Measurements from ENCODE around the gene DDIT3. TPM values are rescaled to one million over a fixed set of nuclear protein-coding genes. Genes with fewer than 3 reads are reported as not detected.

DDIT3 gene
- total and polyA plus RNA-seq, 2 of the 8 experiments (the other 6 are each of a cell fraction or from before 2014, with no cell fraction given) = 4.9 to 5.7 TPM

GRCh38 chr12:57529831-57530230, 9.5 kb upstream of the DDIT3 start:
- Histone ChIP-seq H3K79me1 (ENCODE audit: low read depth, low read length) (no peaks in the 10 kb centered on the region; the same call in 1 of the 2 replicates), H3K36me3 (ENCODE audit: control insufficient read depth in 2 of 4, insufficient read depth in 4 of 4, low read length in 3 of 4) (peaks cover 14 to 74% (median 45%) of the 10 kb centered on the region in 4 experiments; a peak in 7 of 8 replicates), H3K56ac (replicated peaks; ENCODE audit: insufficient read length, low read depth, low read length) (no peak overlapping the region), H2AK5ac (ENCODE audit: low read depth, low read length) (no peak overlapping the region), H3K27me3 (replicated peaks in 1 of 4; ENCODE audit: control insufficient read depth in 3 of 4, extremely low read depth in 1 of 4, insufficient read depth in 3 of 4, low read length in 3 of 4) (peaks cover 0 to 1% (median 0%) of the 10 kb centered on the region in 4 experiments; a peak in 1 of 7 replicates), H3K9me3 (ENCODE audit: insufficient read depth in 2 of 2, low read depth in 1 of 2, low read length in 1 of 2) (no peaks in the 10 kb centered on the region), H3K23ac (ENCODE audit: insufficient read length) (no peak overlapping the region), H2BK20ac (ENCODE audit: low read length) (no peak overlapping the region), H3K4me1 (replicated peaks in 1 of 4; ENCODE audit: control insufficient read depth in 3 of 4, insufficient read depth in 4 of 4, low read length in 3 of 4) (no peaks in the 10 kb centered on the region), H3K27ac (ENCODE audit: low read depth, low read length) (no peak overlapping the region), H3K14ac (ENCODE audit: insufficient read length) (no peak overlapping the region), H2AFZ (ENCODE audit: low read length) (no peak overlapping the region), H2BK15ac (ENCODE audit: low read length) (no peak overlapping the region), H3K4me2 (ENCODE audit: insufficient read depth in 1 of 2, low read depth in 2 of 2, low read length in 2 of 2) (no peak overlapping the region), H3K9ac (replicated peaks in 1 of 4; ENCODE audit: extremely low read depth in 1 of 4, low read depth in 3 of 4, low read length in 3 of 4) (no peak overlapping the region), H3K23me2 (ENCODE audit: low read depth, low read length) (no peaks in the 10 kb centered on the region), H3K4me3 (ENCODE audit: extremely low read depth in 1 of 4, insufficient read depth in 2 of 4, low read depth in 3 of 4, low read length in 4 of 4) (no peak overlapping the region), H2BK12ac (ENCODE audit: low read depth, low read length) (no peak overlapping the region), H3K18ac (ENCODE audit: extremely low read depth, low read length) (no peak overlapping the region), H4K8ac (ENCODE audit: extremely low read depth, insufficient read depth, low read length) (no peak overlapping the region), H2BK120ac (replicated peaks; ENCODE audit: low read depth, low read length) (no peak overlapping the region), H3K4ac (replicated peaks; ENCODE audit: insufficient read length, low read depth, low read length) (no peak overlapping the region), H3K79me2 (ENCODE audit: control insufficient read depth in 1 of 2, insufficient read depth in 2 of 2, low read length in 2 of 2) (no peaks in the 10 kb centered on the region), H4K20me1 (replicated peaks in 1 of 2; ENCODE audit: control insufficient read depth in 1 of 2, insufficient read depth in 2 of 2, low read length in 2 of 2) (peaks cover 1 to 6% of the 10 kb centered on the region in 2 experiments), H2BK5ac (ENCODE audit: low read depth, low read length) (no peak overlapping the region), H4K91ac (replicated peaks; ENCODE audit: insufficient read length, low read length) (no peak overlapping the region), H4K5ac (ENCODE audit: insufficient read length, low read depth, low read length) (no peak overlapping the region)
- POLR2A ChIA-PET (ENCODE audit: partially characterized antibody) = interaction anchor here (1.4 to 8.9 kb wide), 4 partner anchors 10 to 26 kb away, joined by 3 to 65 read pairs (median 48); partner anchors contain the start of genes DCTN2 and DDIT3
- CTCF ChIA-PET (ENCODE audit: partially characterized antibody) = interaction anchor here (0.5 to 0.8 kb wide), 2 partner anchors 53 to 281 kb away, joined by 3 read pairs; no protein-coding TSS in a partner anchor
- TF ChIP-seq TAF1 (IDR thresholded peaks at IDR 0.05; ENCODE audit: low read depth, low read length) = no peak
- FAIRE-seq (no peak), DNase-seq (ENCODE audit: low read depth in 1 of 2, low spot score in 2 of 2) (no peak)
- 98% methylated on average over 6 of the region's 6 CpGs; no CpG with 5 or more reads in 1 of the 2 experiments for whole genome bisulfite sequencing, 2 experiments (ENCODE audit: extremely low coverage in 1 of 2, insufficient coverage in 1 of 2, insufficient read length in 1 of 2, insufficient replicate concordance in 2 of 2, low coverage in 1 of 2, low lambda C conversion rate in 2 of 2, missing lambda C conversion rate in 1 of 2)

All from H1 (cell line).